Activated naive CD4-positive, alpha-beta T cell treated with anti-CD3 and anti-CD28 coated beads, Interleukin-2, amount 50 U/mL, for 24 hours (primary cell): ENCODE data around the gene RDH8.

Source experiments
- H3K27ac Mint-ChIP-seq: one replicate; pipeline ENCODE4 v1.8.0; 2021; ENCODE audit warnings: mild to moderate bottlenecking, mixed read lengths
- H3K27me3 Mint-ChIP-seq: one replicate; pipeline ENCODE4 v1.8.0; 2021; ENCODE audit warnings: mixed read lengths
- H3K36me3 Mint-ChIP-seq: one replicate; pipeline ENCODE4 v1.8.0; 2021; ENCODE audit warnings: mixed read lengths
- H3K4me1 Mint-ChIP-seq: one replicate; pipeline ENCODE4 v1.8.0; 2021; ENCODE audit warnings: mixed read lengths
- H3K4me3 Mint-ChIP-seq: one replicate; pipeline ENCODE4 v1.8.0; 2021; ENCODE audit warnings: mild to moderate bottlenecking, mixed read lengths
- H3K9me3 Mint-ChIP-seq: one replicate; pipeline ENCODE4 v1.8.0; 2021; ENCODE audit warnings: mixed read lengths

RDH8 gene

GRCh38 chr19:10045371-10045770, 32.1 kb downstream of the RDH8 start:
- Mint-ChIP-seq H3K4me1 (no peaks in the 10 kb centered on the region), H3K9me3 (no peaks in the 10 kb centered on the region), H3K27ac (no peak overlapping the region), H3K36me3 (no peaks in the 10 kb centered on the region), H3K27me3 (peaks cover 15% of the 10 kb centered on the region), H3K4me3 (no peak overlapping the region)

DNA sequence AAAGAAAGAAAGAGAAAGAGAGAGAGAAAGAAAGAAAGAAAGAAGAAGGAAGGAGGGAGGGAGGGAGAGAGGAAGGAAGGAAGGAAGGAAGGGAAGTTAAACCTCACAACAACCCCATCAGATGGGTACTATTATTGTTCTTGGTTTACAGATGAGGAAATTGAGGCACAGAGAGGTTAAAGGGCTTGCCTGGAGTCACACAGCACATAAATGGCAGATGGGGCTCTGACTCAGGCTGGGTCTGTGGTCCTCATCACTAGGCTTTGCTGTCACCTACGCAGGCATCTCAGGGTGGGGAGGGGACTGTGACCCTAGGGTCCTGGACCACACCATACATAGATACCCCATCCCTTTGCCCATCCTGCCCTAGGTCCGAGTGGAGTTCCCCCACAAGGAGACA, 36.3 kb downstream of the RDH8 start:
- H3K27me3 Mint-ChIP-seq = peaks cover 7% of the 10 kb centered on the region
- no peaks in the 10 kb centered on the region for H3K9me3 Mint-ChIP-seq
- H3K36me3 Mint-ChIP-seq = no peaks in the 10 kb centered on the region
- no peaks in the 10 kb centered on the region for H3K4me1 Mint-ChIP-seq
- H3K4me3 Mint-ChIP-seq = no peak overlapping the region
- no peak overlapping the region for H3K27ac Mint-ChIP-seq

DNA sequence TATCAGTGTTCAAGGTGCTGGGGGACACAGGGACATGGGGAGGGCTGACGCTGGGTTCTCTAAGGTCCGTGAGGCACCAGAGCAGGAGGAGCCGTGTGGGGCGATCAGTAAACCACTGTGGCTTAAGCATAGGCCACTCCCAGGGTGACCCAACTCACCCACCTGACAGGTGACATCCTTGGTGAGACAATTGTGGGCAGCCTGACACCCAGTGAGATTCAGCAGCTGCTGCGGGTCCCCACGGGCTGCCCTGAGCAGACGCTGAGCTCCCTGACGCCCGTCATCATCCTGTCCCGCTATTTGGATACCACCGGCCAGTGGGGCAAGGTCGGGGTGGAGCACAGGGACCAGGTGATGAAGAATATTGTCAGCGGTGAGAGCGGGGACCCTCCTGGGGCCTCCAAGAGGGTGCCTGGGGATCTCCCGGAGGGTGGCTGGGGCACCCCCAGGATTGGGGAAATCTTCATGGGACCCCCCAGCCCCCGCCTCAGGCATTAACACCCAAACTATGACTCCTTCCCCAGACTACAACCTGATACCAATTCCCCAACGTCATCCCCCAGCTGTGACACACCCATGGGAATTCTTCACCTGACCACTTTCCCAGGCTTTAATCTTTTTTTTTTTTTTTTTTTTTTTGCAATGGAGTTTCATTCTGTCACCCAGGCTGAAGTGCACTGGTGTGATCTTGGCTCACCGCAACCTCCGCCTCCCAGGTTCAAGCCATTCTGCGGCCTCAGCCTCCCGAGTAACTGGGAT, 39.5 kb downstream of the RDH8 start:
- Mint-ChIP-seq H3K9me3 (no peaks in the 10 kb centered on the region), H3K4me1 (no peaks in the 10 kb centered on the region), H3K4me3 (no peak overlapping the region), H3K27me3 (no peaks in the 10 kb centered on the region), H3K36me3 (no peaks in the 10 kb centered on the region), H3K27ac (no peak overlapping the region)

DNA sequence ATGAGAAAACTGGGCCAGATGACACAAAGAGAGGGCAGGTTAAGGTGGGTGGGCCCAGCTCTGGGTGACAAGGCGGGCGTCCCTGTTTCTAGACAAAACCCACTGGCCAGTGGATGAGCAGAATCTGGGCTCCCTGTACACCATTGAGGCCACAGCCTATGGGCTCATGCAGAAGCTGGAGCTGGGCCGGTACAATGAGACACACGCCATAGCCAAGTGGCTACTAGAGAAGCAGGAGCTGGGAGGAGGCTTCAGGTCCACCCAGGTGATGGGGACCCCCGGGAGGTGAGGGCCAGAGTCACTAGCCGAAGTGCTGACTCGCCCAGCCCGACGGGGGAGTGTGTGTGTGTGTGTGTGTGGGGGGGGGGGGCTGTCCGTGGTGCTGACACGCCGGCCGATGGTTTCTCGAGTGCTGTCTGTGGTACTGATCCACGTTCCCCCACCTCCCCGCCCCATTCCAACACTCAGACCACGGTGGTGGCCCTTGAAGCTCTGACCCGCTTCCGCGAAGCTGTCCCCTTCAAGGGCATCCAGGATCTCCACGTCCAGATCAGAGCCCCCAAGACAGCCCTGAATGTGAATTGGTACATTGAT, 48.5 kb downstream of the RDH8 start:
- Mint-ChIP-seq H3K27ac (no peak overlapping the region), H3K4me1 (no peaks in the 10 kb centered on the region), H3K9me3 (no peaks in the 10 kb centered on the region), H3K4me3 (no peak overlapping the region), H3K36me3 (peaks cover 2% of the 10 kb centered on the region), H3K27me3 (peaks cover 4% of the 10 kb centered on the region)

DNA sequence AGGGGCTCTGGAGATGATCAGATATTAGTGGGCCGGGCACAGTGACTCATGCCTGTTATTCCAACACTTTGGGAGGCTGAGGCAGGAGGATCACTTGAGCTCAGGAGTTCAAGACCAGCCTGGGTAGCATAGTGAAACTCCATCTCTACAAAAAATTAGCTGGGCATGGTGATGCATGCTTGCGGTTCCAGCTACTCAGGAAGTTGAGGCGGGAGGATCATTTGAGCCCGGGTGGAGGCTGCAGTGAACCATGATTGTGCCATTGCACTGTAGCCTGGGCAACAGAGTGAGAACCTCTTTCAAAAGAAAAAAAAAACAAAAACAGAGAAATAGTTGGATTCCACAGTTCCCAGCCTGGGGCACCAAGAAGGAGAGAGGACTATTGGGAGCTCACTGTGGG, 54.9 kb downstream of the RDH8 start:
- H3K4me1 Mint-ChIP-seq = no peaks in the 10 kb centered on the region
- no peak overlapping the region for H3K27ac Mint-ChIP-seq
- H3K36me3 Mint-ChIP-seq = peaks cover 2% of the 10 kb centered on the region
- H3K4me3 Mint-ChIP-seq = no peak overlapping the region
- no peaks in the 10 kb centered on the region for H3K27me3 Mint-ChIP-seq
- no peaks in the 10 kb centered on the region for H3K9me3 Mint-ChIP-seq

- Mint-ChIP-seq H3K4me3 (no peak overlapping the region), H3K27me3 (no peaks in the 10 kb centered on the region), H3K27ac (no peak overlapping the region), H3K9me3 (no peaks in the 10 kb centered on the region), H3K36me3 (peaks cover 2% of the 10 kb centered on the region), H3K4me1 (no peaks in the 10 kb centered on the region)
Measured at GRCh38 chr19:10069046-10069445, 55.8 kb downstream of the RDH8 start.

- Mint-ChIP-seq H3K9me3 (no peaks in the 10 kb centered on the region), H3K27ac (no peak overlapping the region), H3K4me1 (no peaks in the 10 kb centered on the region), H3K27me3 (no peaks in the 10 kb centered on the region), H3K4me3 (no peak overlapping the region), H3K36me3 (peaks cover 2% of the 10 kb centered on the region)
Measured at GRCh38 chr19:10070730-10071446, 57.6 kb downstream of the RDH8 start.
